Erythroblast (primary cell): ENCODE measurements around the gene IST1.

Experiments
- GATA1 ChIP-seq: IDR thresholded peaks from 2 replicates; pipeline ENCODE4 v1.6.1; 2011; ENCODE audit warnings: low read depth, mild to moderate bottlenecking, control low read depth, low read length, moderate library complexity
- POLR2A ChIP-seq: IDR thresholded peaks from 2 replicates; pipeline ENCODE4 v1.6.1; 2011; ENCODE audit warnings: mild to moderate bottlenecking, low read length

DNA sequence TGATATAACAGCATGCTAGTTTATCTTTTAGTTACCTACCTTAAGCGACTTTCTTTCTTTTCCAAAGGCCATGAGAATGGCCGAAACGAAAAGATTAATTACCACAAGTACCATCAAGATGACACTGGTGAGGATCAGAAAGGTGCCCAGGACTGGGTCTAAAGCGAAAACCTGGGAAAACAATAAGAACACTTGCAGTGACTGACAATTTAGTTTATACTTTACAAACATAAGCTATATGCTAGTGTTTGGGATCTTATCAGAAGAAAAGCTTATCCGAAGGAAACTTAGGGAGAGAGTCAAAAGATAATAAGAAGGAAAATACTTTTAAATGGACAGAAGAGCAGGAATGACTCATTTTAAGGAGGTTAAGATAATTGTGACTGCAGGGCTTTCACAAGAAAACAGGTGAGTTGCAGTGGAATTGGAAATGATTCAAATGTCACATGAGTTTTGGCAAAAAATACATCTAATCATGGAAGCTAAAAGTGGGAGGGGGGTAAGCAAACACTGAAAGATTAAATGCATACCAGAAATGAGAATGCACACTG lies 34.8 kb downstream of the IST1 start:
- TF ChIP-seq POLR2A = no peak
- TF ChIP-seq GATA1 = no peak
